ENCODE measurements around the gene VSIG10.

VSIG10 gene

GRCh38 chr12:118102070-118102469 lies 1.7 kb downstream of the VSIG10 start:
- no peaks in the 10 kb centered on the region for H3K9me3 ChIP-seq (ENCODE audit: insufficient read depth, low read length)
- no peaks in the 10 kb centered on the region for H3K36me3 ChIP-seq (replicated peaks; ENCODE audit: low read depth, low read length)
- no peaks in the 10 kb centered on the region for H3K79me2 ChIP-seq (ENCODE audit: low read length)
- peaks cover 7% of the 10 kb centered on the region; the same call in 1 of the 2 replicates for H3K27me3 ChIP-seq (ENCODE audit: low read depth, low read length)
- H2AFZ ChIP-seq (ENCODE audit: low read depth, low read length): no peak overlapping the region
- no peak for TF ChIP-seq CTCF (IDR thresholded peaks at IDR 0.05; ENCODE audit: low read depth, low read length)
- TF ChIP-seq EZH2phosphoT487 (IDR thresholded peaks at IDR 0.05; ENCODE audit: low read depth): no peak
- H4K20me1 ChIP-seq (ENCODE audit: insufficient read depth, low read length): no peaks in the 10 kb centered on the region
- H3K4me3 ChIP-seq (ENCODE audit: low read length): no peak overlapping the region
- no peak overlapping the region for H3K9ac ChIP-seq (ENCODE audit: low read length)
- H3K27ac ChIP-seq (ENCODE audit: low read length): no peak overlapping the region
- no peak overlapping the region for H3K4me2 ChIP-seq (ENCODE audit: low read length)
- H3K4me1 ChIP-seq (ENCODE audit: low read length): 0 out of 2 replicates have a peak, but pooled peaks cover 3% of the 10 kb centered on the region

GRCh38 chr12:118101051-118101450 lies 2.8 kb downstream of the VSIG10 start:
- Histone ChIP-seq H3K9me3 (ENCODE audit: insufficient read depth, low read length) (no peaks in the 10 kb centered on the region), H4K20me1 (ENCODE audit: insufficient read depth, low read length) (no peaks in the 10 kb centered on the region), H3K27me3 (ENCODE audit: low read depth, low read length) (peaks cover 7% of the 10 kb centered on the region; the same call in 1 of the 2 replicates), H3K9ac (ENCODE audit: low read length) (no peak overlapping the region), H2AFZ (ENCODE audit: low read depth, low read length) (no peak overlapping the region), H3K4me1 (ENCODE audit: low read length) (0 out of 2 replicates have a peak, but pooled peaks cover 3% of the 10 kb centered on the region), H3K79me2 (ENCODE audit: low read length) (no peaks in the 10 kb centered on the region), H3K4me2 (ENCODE audit: low read length) (no peak overlapping the region), H3K4me3 (ENCODE audit: low read length) (no peak overlapping the region), H3K27ac (ENCODE audit: low read length) (no peak overlapping the region), H3K36me3 (replicated peaks; ENCODE audit: low read depth, low read length) (no peaks in the 10 kb centered on the region)
- TF ChIP-seq CTCF (IDR thresholded peaks at IDR 0.05; ENCODE audit: low read depth, low read length) (no peak), EZH2phosphoT487 (IDR thresholded peaks at IDR 0.05; ENCODE audit: low read depth) (no peak)

GRCh38 chr12:118098911-118099671 lies 4.7 kb downstream of the VSIG10 start:
- TF ChIP-seq CTCF (IDR thresholded peaks at IDR 0.05; ENCODE audit: low read depth, low read length) (no peak), EZH2phosphoT487 (IDR thresholded peaks at IDR 0.05; ENCODE audit: low read depth) (no peak)
- no peak overlapping the region for H2AFZ ChIP-seq (ENCODE audit: low read depth, low read length)

GRCh38 chr12:118098401-118098800 lies 5.4 kb downstream of the VSIG10 start:
- H4K20me1 ChIP-seq (ENCODE audit: insufficient read depth, low read length): no peaks in the 10 kb centered on the region
- no peak overlapping the region for H3K9ac ChIP-seq (ENCODE audit: low read length)
- no peak overlapping the region for H3K4me2 ChIP-seq (ENCODE audit: low read length)
- no peaks in the 10 kb centered on the region for H3K9me3 ChIP-seq (ENCODE audit: insufficient read depth, low read length)
- TF ChIP-seq EZH2phosphoT487 (IDR thresholded peaks at IDR 0.05; ENCODE audit: low read depth): no peak
- TF ChIP-seq CTCF (IDR thresholded peaks at IDR 0.05; ENCODE audit: low read depth, low read length): no peak
- no peak overlapping the region for H3K4me3 ChIP-seq (ENCODE audit: low read length)
- H3K79me2 ChIP-seq (ENCODE audit: low read length): no peaks in the 10 kb centered on the region
- H3K4me1 ChIP-seq (ENCODE audit: low read length): no peaks in the 10 kb centered on the region
- H3K27ac ChIP-seq (ENCODE audit: low read length): no peak overlapping the region
- H3K36me3 ChIP-seq (replicated peaks; ENCODE audit: low read depth, low read length): no peaks in the 10 kb centered on the region
- H2AFZ ChIP-seq (ENCODE audit: low read depth, low read length): no peak overlapping the region
- H3K27me3 ChIP-seq (ENCODE audit: low read depth, low read length): peaks cover 7% of the 10 kb centered on the region; the same call in 1 of the 2 replicates

More at GRCh38 chr12:118098911-118099671, 4.7 kb downstream of the VSIG10 start:
- H3K27ac ChIP-seq (ENCODE audit: low read length): no peak overlapping the region
- H3K9ac ChIP-seq (ENCODE audit: low read length): no peak overlapping the region
- H3K4me1 ChIP-seq (ENCODE audit: low read length): no peaks in the 10 kb centered on the region
- no peak overlapping the region for H3K4me2 ChIP-seq (ENCODE audit: low read length)
- no peaks in the 10 kb centered on the region for H4K20me1 ChIP-seq (ENCODE audit: insufficient read depth, low read length)
- H3K4me3 ChIP-seq (ENCODE audit: low read length): no peak overlapping the region
- H3K79me2 ChIP-seq (ENCODE audit: low read length): no peaks in the 10 kb centered on the region
- H3K9me3 ChIP-seq (ENCODE audit: insufficient read depth, low read length): no peaks in the 10 kb centered on the region
- peaks cover 7% of the 10 kb centered on the region; the same call in 1 of the 2 replicates for H3K27me3 ChIP-seq (ENCODE audit: low read depth, low read length)
- no peaks in the 10 kb centered on the region for H3K36me3 ChIP-seq (replicated peaks; ENCODE audit: low read depth, low read length)

All from OCI-LY3 (cell line).